Calu3 (cell line): ENCODE results near the gene RPA1. TPM values are rescaled to one million over a fixed set of nuclear protein-coding genes. Genes with fewer than 3 reads are reported as not detected.
"Not testable (repeated sequence)": the region's sequence is repeated elsewhere in the genome, so short reads cannot be mapped to it uniquely, and the experiment has no call there.

ENCODE experiments used
- BruUV-seq: library from RNA; stranded (reverse); fragments of 400-500 nt; replicated peaks from 2 replicates; lab custom pipeline; 2021; lab: Mats Ljungman, UMichigan
- CTCF ChIA-PET: fragments of 300-600 bp; sonication (Branson Sonifier 250); formaldehyde crosslinking; loops from one replicate; lab custom pipeline; 2022; ENCODE audit warnings: antibody characterized with exemption; lab: Charles Lee
- DNase-seq: peaks from one replicate; pipeline ENCODE4 v3.0.0; 2022
- H3K27ac Mint-ChIP-seq: one replicate; pipeline ENCODE4 v1.8.0; 2022; ENCODE audit warnings: mixed read lengths; ENCODE audit not compliant: unreplicated experiment
- H3K27me3 Mint-ChIP-seq: one replicate; pipeline ENCODE4 v1.8.0; 2022; ENCODE audit warnings: mixed read lengths; ENCODE audit not compliant: unreplicated experiment
- H3K36me3 Mint-ChIP-seq: one replicate; pipeline ENCODE4 v1.8.0; 2022; ENCODE audit warnings: mild to moderate bottlenecking, moderate library complexity, mixed read lengths; ENCODE audit not compliant: insufficient read depth, unreplicated experiment
- H3K4me1 Mint-ChIP-seq: one replicate; pipeline ENCODE4 v1.8.0; 2022; ENCODE audit warnings: mild to moderate bottlenecking, low read depth, mixed read lengths; ENCODE audit not compliant: unreplicated experiment
- H3K4me3 Mint-ChIP-seq: one replicate; pipeline ENCODE4 v1.8.0; 2022; ENCODE audit warnings: mild to moderate bottlenecking, low read depth, moderate library complexity, mixed read lengths; ENCODE audit not compliant: unreplicated experiment
- H3K9me3 Mint-ChIP-seq: one replicate; pipeline ENCODE4 v1.8.0; 2022; ENCODE audit warnings: low read depth, mixed read lengths; ENCODE audit not compliant: unreplicated experiment
- CTCF ChIP-seq: fragments of 200-600 bp; IDR thresholded peaks from one replicate; pipeline ENCODE4 v1.8.0; 2022; ENCODE audit warnings: antibody characterized with exemption; ENCODE audit not compliant: unreplicated experiment
- intact Hi-C: fragments of 100-400 bp; cut with micrococcal nuclease; formaldehyde crosslinking; loops from one replicate; pipeline ENCODE4 v1.10.0; 2022; ENCODE audit not compliant: unreplicated experiment
- total RNA-seq: library from RNA; stranded (reverse); gene quantifications from 2 replicates; pipeline ENCODE4 v1.2.3, GENCODE V29; 2022

The RPA1 gene
- total RNA-seq, 1 experiment from 2014 or later: 87.5 TPM

GRCh38 chr17:1807890-1808289 is 21.9 kb upstream of the RPA1 start:
- Mint-ChIP-seq H3K4me1 (no peaks in the 10 kb centered on the region), H3K27ac (no peak overlapping the region), H3K9me3 (no peaks in the 10 kb centered on the region), H3K27me3 (no peaks in the 10 kb centered on the region), H3K4me3 (no peak overlapping the region), H3K36me3 (peaks cover 7% of the 10 kb centered on the region)
- CTCF ChIA-PET: no interaction called here
- no peak for DNase-seq
- TF ChIP-seq CTCF: no peak
- intact Hi-C loops: no loop called here
- no TSS peak for BruUV-seq

- TF ChIP-seq CTCF: no peak
- H3K36me3 Mint-ChIP-seq: peaks cover 7% of the 10 kb centered on the region
- no peaks in the 10 kb centered on the region for H3K4me1 Mint-ChIP-seq
- H3K27me3 Mint-ChIP-seq: no peaks in the 10 kb centered on the region
- H3K4me3 Mint-ChIP-seq: no peak overlapping the region
- DNase-seq: no peak
- intact Hi-C loops: no loop called here
- BruUV-seq: no TSS peak
- no peak overlapping the region for H3K27ac Mint-ChIP-seq
- CTCF ChIA-PET: no interaction called here
- H3K9me3 Mint-ChIP-seq: no peaks in the 10 kb centered on the region
Observed at GRCh38 chr17:1808644-1809043, 21.2 kb upstream of the RPA1 start.

- intact Hi-C loops, BruUV-seq, H3K27me3 Mint-ChIP-seq, DNase-seq, H3K9me3 Mint-ChIP-seq, H3K36me3 Mint-ChIP-seq, H3K4me3 Mint-ChIP-seq, H3K27ac Mint-ChIP-seq, H3K4me1 Mint-ChIP-seq: not testable (repeated sequence)
- CTCF ChIA-PET: interaction anchor here (0.6 kb wide), 1 partner anchor 39 kb away, joined by 4 read pairs; no protein-coding TSS in a partner anchor
Observed at GRCh38 chr17:1809815-1810214, 20.0 kb upstream of the RPA1 start.

- no peak for DNase-seq
- CTCF ChIA-PET: no interaction called here
- Mint-ChIP-seq H3K27me3 (no peaks in the 10 kb centered on the region), H3K4me1 (no peaks in the 10 kb centered on the region), H3K4me3 (no peak overlapping the region), H3K27ac (no peak overlapping the region), H3K36me3 (peaks cover 7% of the 10 kb centered on the region), H3K9me3 (no peaks in the 10 kb centered on the region)
- no TSS peak for BruUV-seq
- intact Hi-C loops: no loop called here
- TF ChIP-seq CTCF: no peak
Observed at GRCh38 chr17:1810450-1811103, 19.2 kb upstream of the RPA1 start.

- H3K27ac Mint-ChIP-seq: no peak overlapping the region
- peaks cover 7% of the 10 kb centered on the region for H3K36me3 Mint-ChIP-seq
- CTCF ChIA-PET: no interaction called here
- H3K27me3 Mint-ChIP-seq: no peaks in the 10 kb centered on the region
- intact Hi-C loops: no loop called here
- H3K4me3 Mint-ChIP-seq: no peak overlapping the region
- H3K9me3 Mint-ChIP-seq: no peaks in the 10 kb centered on the region
- TF ChIP-seq CTCF: no peak
- BruUV-seq: no TSS peak
- H3K4me1 Mint-ChIP-seq: no peaks in the 10 kb centered on the region
- DNase-seq: no peak
Observed at GRCh38 chr17:1813088-1813487, 16.7 kb upstream of the RPA1 start.
